H9 (cell line): Measurements from ENCODE around the gene LARP4. TPM values are rescaled to one million over a fixed set of nuclear protein-coding genes. Genes with fewer than 3 reads are reported as not detected.

Experiments used
- DNase-seq: peaks from one replicate; pipeline ENCODE4 v3.0.0-alpha.2; 2017
- H2AFZ ChIP-seq: one replicate; pipeline ENCODE4 v1.6.1; 2013; ENCODE audit warnings: mild to moderate bottlenecking, low read length, control low read depth, moderate library complexity
- H2AK5ac ChIP-seq: 2 replicates; pipeline ENCODE4 v1.6.1; 2013; ENCODE audit warnings: low read length, control low read depth, mixed read lengths; ENCODE audit not compliant: insufficient read length
- H2BK120ac ChIP-seq: one replicate; pipeline ENCODE4 v1.6.1; 2013; ENCODE audit warnings: low read depth, mild to moderate bottlenecking, low read length, control low read depth, inconsistent platforms; ENCODE audit not compliant: poor library complexity, severe bottlenecking
- H2BK12ac ChIP-seq: 2 replicates; pipeline ENCODE4 v1.6.1; 2013; ENCODE audit warnings: low read length, control low read depth, mixed read lengths, low read depth; ENCODE audit not compliant: insufficient read length
- H2BK15ac ChIP-seq: 2 replicates; pipeline ENCODE4 v1.6.1; 2013; ENCODE audit warnings: low read depth, low read length, control low read depth
- H2BK20ac ChIP-seq: one replicate; pipeline ENCODE4 v1.6.1; 2013; ENCODE audit warnings: low read depth, mild to moderate bottlenecking, low read length, control low read depth, inconsistent platforms; ENCODE audit not compliant: poor library complexity, severe bottlenecking
- H2BK5ac ChIP-seq: 2 replicates; pipeline ENCODE4 v1.6.1; 2013; ENCODE audit warnings: low read length, control low read depth, mixed read lengths; ENCODE audit not compliant: insufficient read length
- H3K14ac ChIP-seq: 2 replicates; pipeline ENCODE4 v1.6.1; 2013; ENCODE audit warnings: low read length, control low read depth; ENCODE audit not compliant: insufficient read depth
- H3K18ac ChIP-seq: 2 replicates; pipeline ENCODE4 v1.6.1; 2013; ENCODE audit warnings: low read depth, mild to moderate bottlenecking, mixed read lengths, low read length, control low read depth; ENCODE audit not compliant: insufficient read length
- H3K23ac ChIP-seq: 2 replicates; pipeline ENCODE4 v1.6.1; 2013; ENCODE audit warnings: low read length, control low read depth, mixed read lengths, low read depth; ENCODE audit not compliant: insufficient read length
- H3K23me2 ChIP-seq: 2 replicates; pipeline ENCODE4 v1.6.1; 2013; ENCODE audit warnings: low read depth, mild to moderate bottlenecking, mixed read lengths, low read length, control low read depth; ENCODE audit not compliant: insufficient read length, poor library complexity, severe bottlenecking
- H3K27ac ChIP-seq: 2 replicates; pipeline ENCODE4 v1.5.1; 2013; ENCODE audit warnings: low read length, control low read depth, mixed read lengths, low read depth; ENCODE audit not compliant: insufficient read length
- H3K27me3 ChIP-seq: 2 replicates; pipeline ENCODE4 v1.6.1; 2013; ENCODE audit warnings: low read length, control low read depth, inconsistent platforms; ENCODE audit not compliant: insufficient read depth
- H3K4ac ChIP-seq: 2 replicates; pipeline ENCODE4 v1.6.1; 2013; ENCODE audit warnings: low read depth, mild to moderate bottlenecking, control low read depth, inconsistent platforms, low read length, moderate library complexity
- H3K4me1 ChIP-seq: 2 replicates; pipeline ENCODE4 v1.6.1; 2013; ENCODE audit warnings: low read length, control low read depth, inconsistent platforms; ENCODE audit not compliant: insufficient read depth
- H3K4me2 ChIP-seq: 2 replicates; pipeline ENCODE4 v1.6.1; 2013; ENCODE audit warnings: low read length, control low read depth, mixed read lengths; ENCODE audit not compliant: insufficient read length, insufficient read depth
- H3K56ac ChIP-seq: 2 replicates; pipeline ENCODE4 v1.6.1; 2013; ENCODE audit warnings: low read depth, mild to moderate bottlenecking, mixed read lengths, low read length, control low read depth; ENCODE audit not compliant: insufficient read length
- H3K79me1 ChIP-seq: 2 replicates; pipeline ENCODE4 v1.6.1; 2013; ENCODE audit warnings: low read depth, mild to moderate bottlenecking, moderate library complexity, low read length, control low read depth, inconsistent platforms; ENCODE audit not compliant: insufficient read depth, poor library complexity, severe bottlenecking
- H3K79me2 ChIP-seq: 2 replicates; pipeline ENCODE4 v1.6.1; 2013; ENCODE audit warnings: low read length, control low read depth, inconsistent platforms; ENCODE audit not compliant: insufficient read depth
- H3K9ac ChIP-seq: 2 replicates; pipeline ENCODE4 v1.6.1; 2013; ENCODE audit warnings: low read length, control low read depth, mixed read lengths; ENCODE audit not compliant: insufficient read length; ENCODE audit errors: extremely low read depth
- H3K9me3 ChIP-seq: one replicate; pipeline ENCODE4 v1.6.1; 2013; ENCODE audit warnings: low read depth, low read length, inconsistent platforms; ENCODE audit not compliant: control insufficient read depth
- H3T11ph ChIP-seq: one replicate; pipeline ENCODE4 v1.6.1; 2013; ENCODE audit warnings: mild to moderate bottlenecking, low read length, control low read depth, inconsistent platforms
- H4K20me1 ChIP-seq: one replicate; pipeline ENCODE4 v1.6.1; 2013; ENCODE audit not compliant: control insufficient read depth, insufficient read length, insufficient read depth
- H4K5ac ChIP-seq: 2 replicates; pipeline ENCODE4 v1.6.1; 2013; ENCODE audit warnings: low read depth, mild to moderate bottlenecking, mixed read lengths, low read length, control low read depth; ENCODE audit not compliant: insufficient read length
- H4K8ac ChIP-seq: replicated peaks from 2 replicates; pipeline ENCODE4 v1.6.1; 2013; ENCODE audit warnings: low read length, control low read depth, mixed read lengths, low read depth; ENCODE audit not compliant: insufficient read length
- H4K91ac ChIP-seq: 2 replicates; pipeline ENCODE4 v1.6.1; 2013; ENCODE audit warnings: low read depth, mild to moderate bottlenecking, moderate library complexity, mixed read lengths, low read length, control low read depth; ENCODE audit not compliant: insufficient read length
- H3K27ac Mint-ChIP-seq, 3 experiments: 2 replicates in 2 of 3; 3 replicates in 1 of 3; pipeline ENCODE4 v1.8.0; 2020 to 2021; ENCODE audit warnings: mixed read lengths in 3 of 3, mild to moderate bottlenecking in 1 of 3, moderate library complexity in 1 of 3
- H3K27me3 Mint-ChIP-seq: 2 replicates; pipeline ENCODE4 v1.8.0; 2021; ENCODE audit warnings: low read depth, mild to moderate bottlenecking, moderate library complexity, mixed read lengths
- H3K36me3 Mint-ChIP-seq, 3 experiments: 2 replicates in 2 of 3; 3 replicates in 1 of 3; pipeline ENCODE4 v1.8.0; 2020 to 2021; ENCODE audit warnings: low read depth in 3 of 3, mixed read lengths in 3 of 3; ENCODE audit not compliant: insufficient read depth in 1 of 3
- H3K4me1 Mint-ChIP-seq, 2 experiments: 2 replicates each; pipeline ENCODE4 v1.8.0; 2020; ENCODE audit warnings: mixed read lengths in 2 of 2
- H3K4me3 Mint-ChIP-seq, 2 experiments: 2 replicates in 1 of 2; 3 replicates in 1 of 2; pipeline ENCODE4 v1.8.0; 2020 to 2021; ENCODE audit warnings: mild to moderate bottlenecking in 2 of 2, mixed read lengths in 2 of 2, moderate library complexity in 1 of 2
- H3K9me3 Mint-ChIP-seq, 2 experiments: 2 replicates in 1 of 2; 3 replicates in 1 of 2; pipeline ENCODE4 v1.8.0; 2020; ENCODE audit warnings: mild to moderate bottlenecking in 2 of 2, mixed read lengths in 2 of 2, moderate library complexity in 1 of 2
- WGBS: extraction: QIAGEN DNeasy Blood & Tissue Kit; methylation state at CpG from one replicate; pipeline ENCODE4 v1.1.7; 2013; ENCODE audit warnings: missing lambda C conversion rate, low lambda C conversion rate, mixed read lengths; ENCODE audit not compliant: insufficient read length; ENCODE audit errors: extremely low coverage; 5-methylcytosine and 5-hydroxymethylcytosine counted together
- total RNA-seq: library from RNA; stranded (reverse); gene quantifications from 2 replicates; pipeline ENCODE4 v1.2.1, GENCODE V29; 2021
- TF ChIP-seq, protein P1 (sequence below): fragments of 200-600 bp; sonication (generic); conservative IDR thresholded peaks from 3 replicates; pipeline ENCODE4 v1.8.0; 2021; ENCODE audit warnings: antibody characterized with exemption, mild to moderate bottlenecking

The LARP4 gene
- total RNA-seq, 1 experiment from 2014 or later = 82.3 TPM

DNA sequence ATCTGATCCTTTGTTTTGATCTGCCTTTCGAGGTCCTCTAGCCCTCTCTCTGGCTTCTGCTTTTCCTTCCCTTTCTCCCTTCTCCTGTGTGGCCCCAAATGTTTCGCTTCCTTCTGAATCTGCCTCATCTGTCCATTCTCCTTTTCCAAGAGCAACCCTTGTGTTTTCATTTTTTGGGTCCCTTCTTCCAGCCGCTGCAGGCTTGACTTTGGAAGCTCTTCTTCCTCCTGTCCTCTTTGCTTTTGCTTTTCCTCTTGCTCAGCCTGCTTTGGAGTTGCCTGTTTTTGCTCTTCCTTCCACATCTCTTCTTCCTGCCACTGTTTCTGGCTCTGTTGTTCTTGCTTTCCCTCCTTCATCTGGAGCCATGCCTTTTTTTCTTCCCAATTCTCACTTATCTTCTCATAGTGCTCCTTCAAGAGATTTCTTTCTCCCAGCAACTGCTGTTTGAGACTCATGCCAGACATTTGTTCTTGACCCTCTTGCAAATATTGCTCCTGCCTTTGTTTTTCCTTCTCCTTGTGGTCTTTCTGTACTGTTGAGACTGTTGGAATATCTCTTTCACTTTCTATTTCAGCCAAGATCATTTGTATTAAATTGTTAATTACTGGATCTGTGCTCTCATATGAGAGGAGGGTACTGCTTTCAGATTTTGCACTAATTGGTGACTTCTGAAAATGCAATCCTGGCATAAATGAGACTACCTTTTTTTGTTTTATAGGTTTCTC, 46.7 kb upstream of the LARP4 start:
- TF ChIP-seq, protein P1, sequence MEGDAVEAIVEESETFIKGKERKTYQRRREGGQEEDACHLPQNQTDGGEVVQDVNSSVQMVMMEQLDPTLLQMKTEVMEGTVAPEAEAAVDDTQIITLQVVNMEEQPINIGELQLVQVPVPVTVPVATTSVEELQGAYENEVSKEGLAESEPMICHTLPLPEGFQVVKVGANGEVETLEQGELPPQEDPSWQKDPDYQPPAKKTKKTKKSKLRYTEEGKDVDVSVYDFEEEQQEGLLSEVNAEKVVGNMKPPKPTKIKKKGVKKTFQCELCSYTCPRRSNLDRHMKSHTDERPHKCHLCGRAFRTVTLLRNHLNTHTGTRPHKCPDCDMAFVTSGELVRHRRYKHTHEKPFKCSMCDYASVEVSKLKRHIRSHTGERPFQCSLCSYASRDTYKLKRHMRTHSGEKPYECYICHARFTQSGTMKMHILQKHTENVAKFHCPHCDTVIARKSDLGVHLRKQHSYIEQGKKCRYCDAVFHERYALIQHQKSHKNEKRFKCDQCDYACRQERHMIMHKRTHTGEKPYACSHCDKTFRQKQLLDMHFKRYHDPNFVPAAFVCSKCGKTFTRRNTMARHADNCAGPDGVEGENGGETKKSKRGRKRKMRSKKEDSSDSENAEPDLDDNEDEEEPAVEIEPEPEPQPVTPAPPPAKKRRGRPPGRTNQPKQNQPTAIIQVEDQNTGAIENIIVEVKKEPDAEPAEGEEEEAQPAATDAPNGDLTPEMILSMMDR = no peak
- H3T11ph ChIP-seq = no peak overlapping the region
- H3K36me3 Mint-ChIP-seq = no peaks in the 10 kb centered on the region; a peak in 1 of 7 replicates
- H3K4me1 ChIP-seq = no peaks in the 10 kb centered on the region; the same call in 1 of the 2 replicates
- no peak overlapping the region for H3K27ac Mint-ChIP-seq
- H3K4me1 Mint-ChIP-seq = peaks cover 0 to 2% of the 10 kb centered on the region in 2 experiments; a peak in 3 of 4 replicates
- H3K27ac ChIP-seq = no peak overlapping the region
- H2AFZ ChIP-seq = peak overlapping the region; percentile 90
- no peak overlapping the region for H4K5ac ChIP-seq
- H2BK20ac ChIP-seq = no peak overlapping the region
- H3K4me2 ChIP-seq = no peak overlapping the region
- H2AK5ac ChIP-seq = no peak overlapping the region
- DNase-seq = no peak
- H3K27me3 Mint-ChIP-seq = no peaks in the 10 kb centered on the region; the same call in 1 of the 2 replicates
- H4K20me1 ChIP-seq = no peaks in the 10 kb centered on the region
- H2BK12ac ChIP-seq = no peak overlapping the region
- no peak overlapping the region for H3K4me3 Mint-ChIP-seq
- H3K79me1 ChIP-seq = no peaks in the 10 kb centered on the region
- H3K56ac ChIP-seq = no peak overlapping the region
- H2BK15ac ChIP-seq = no peak overlapping the region
- H2BK5ac ChIP-seq = no peak overlapping the region
- H4K91ac ChIP-seq = no peak overlapping the region
- H3K4ac ChIP-seq = no peak overlapping the region
- no peaks in the 10 kb centered on the region for H3K9me3 Mint-ChIP-seq
- no CpG with 5 or more reads among the region's 3 CpGs for WGBS
- H4K8ac ChIP-seq = no peak overlapping the region
- no peaks in the 10 kb centered on the region for H3K9me3 ChIP-seq
- H3K27me3 ChIP-seq = no peaks in the 10 kb centered on the region
- no peak overlapping the region for H3K9ac ChIP-seq
- H2BK120ac ChIP-seq = no peak overlapping the region
- H3K23me2 ChIP-seq = no peaks in the 10 kb centered on the region
- no peak overlapping the region for H3K23ac ChIP-seq
- no peak overlapping the region for H3K14ac ChIP-seq
- no peaks in the 10 kb centered on the region for H3K79me2 ChIP-seq
- H3K18ac ChIP-seq = no peak overlapping the region
